ENCODE measurements around the gene CIC.

DNA sequence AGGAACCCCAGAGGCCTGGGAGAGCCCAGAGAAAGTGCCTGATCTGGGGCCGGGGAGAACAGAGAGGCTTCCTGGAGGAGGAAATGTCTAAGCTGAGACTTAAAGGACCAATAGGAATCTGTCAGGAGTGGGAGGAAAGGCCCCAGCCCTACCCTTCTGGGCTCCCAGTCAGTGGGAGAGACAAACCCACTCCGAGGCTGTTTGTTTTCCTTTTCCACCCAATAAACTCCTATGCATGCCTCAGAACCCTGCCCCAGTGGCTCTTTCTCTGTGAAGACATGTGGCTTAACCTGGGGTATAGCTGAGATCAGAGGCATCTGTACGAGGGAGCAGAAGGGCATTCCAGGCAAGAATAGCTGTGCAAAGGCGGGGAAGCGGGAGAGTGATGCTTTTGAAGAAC, 58.3 kb downstream of the CIC start:
- TF ChIP-seq, protein P1, sequence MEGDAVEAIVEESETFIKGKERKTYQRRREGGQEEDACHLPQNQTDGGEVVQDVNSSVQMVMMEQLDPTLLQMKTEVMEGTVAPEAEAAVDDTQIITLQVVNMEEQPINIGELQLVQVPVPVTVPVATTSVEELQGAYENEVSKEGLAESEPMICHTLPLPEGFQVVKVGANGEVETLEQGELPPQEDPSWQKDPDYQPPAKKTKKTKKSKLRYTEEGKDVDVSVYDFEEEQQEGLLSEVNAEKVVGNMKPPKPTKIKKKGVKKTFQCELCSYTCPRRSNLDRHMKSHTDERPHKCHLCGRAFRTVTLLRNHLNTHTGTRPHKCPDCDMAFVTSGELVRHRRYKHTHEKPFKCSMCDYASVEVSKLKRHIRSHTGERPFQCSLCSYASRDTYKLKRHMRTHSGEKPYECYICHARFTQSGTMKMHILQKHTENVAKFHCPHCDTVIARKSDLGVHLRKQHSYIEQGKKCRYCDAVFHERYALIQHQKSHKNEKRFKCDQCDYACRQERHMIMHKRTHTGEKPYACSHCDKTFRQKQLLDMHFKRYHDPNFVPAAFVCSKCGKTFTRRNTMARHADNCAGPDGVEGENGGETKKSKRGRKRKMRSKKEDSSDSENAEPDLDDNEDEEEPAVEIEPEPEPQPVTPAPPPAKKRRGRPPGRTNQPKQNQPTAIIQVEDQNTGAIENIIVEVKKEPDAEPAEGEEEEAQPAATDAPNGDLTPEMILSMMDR (IDR thresholded peaks at IDR 0.05) = no peak
- TF ChIP-seq POLR2A (IDR thresholded peaks at IDR 0.05) = no peak

Measured in esophagus squamous epithelium (tissue), 4 donors.